ENCODE measurements around the gene VSTM2B.

VSTM2B gene

GRCh38 chr19:29588095-29588494 lies 62.3 kb downstream of the VSTM2B start:
- no peak overlapping the region for H3K4me3 ChIP-seq (replicated peaks; ENCODE audit: low read depth, low read length)
- TF ChIP-seq CTCF (IDR thresholded peaks at IDR 0.05; ENCODE audit: low read length, missing control alignments): no peak
- no peak for DNase-seq (ENCODE audit: low read depth)

- DNase-seq (ENCODE audit: low read depth): no peak
- H3K4me3 ChIP-seq (replicated peaks; ENCODE audit: low read depth, low read length): no peak overlapping the region
- TF ChIP-seq CTCF (IDR thresholded peaks at IDR 0.05; ENCODE audit: low read length, missing control alignments): no peak
These were observed 64.5 kb downstream of the VSTM2B start for GRCh38 chr19:29590278-29590677.

GRCh38 chr19:29591670-29592069 lies 65.9 kb downstream of the VSTM2B start:
- no peak overlapping the region for H3K4me3 ChIP-seq (replicated peaks; ENCODE audit: low read depth, low read length)
- no peak for DNase-seq (ENCODE audit: low read depth)
- no peak for TF ChIP-seq CTCF (IDR thresholded peaks at IDR 0.05; ENCODE audit: low read length, missing control alignments)

GRCh38 chr19:29593869-29594268 lies 68.1 kb downstream of the VSTM2B start:
- no peak for DNase-seq (ENCODE audit: low read depth)

GRCh38 chr19:29596080-29596727 lies 70.4 kb downstream of the VSTM2B start:
- no peak for TF ChIP-seq CTCF (IDR thresholded peaks at IDR 0.05; ENCODE audit: low read length, missing control alignments)
- no peak for DNase-seq (ENCODE audit: low read depth)
- no peak overlapping the region for H3K4me3 ChIP-seq (replicated peaks; ENCODE audit: low read depth, low read length)

More at GRCh38 chr19:29593869-29594268, 68.1 kb downstream of the VSTM2B start:
- no peak overlapping the region for H3K4me3 ChIP-seq (replicated peaks; ENCODE audit: low read depth, low read length)
- TF ChIP-seq CTCF (IDR thresholded peaks at IDR 0.05; ENCODE audit: low read length, missing control alignments): no peak

GRCh38 chr19:29596885-29597525 lies 71.2 kb downstream of the VSTM2B start:
- TF ChIP-seq CTCF (IDR thresholded peaks at IDR 0.05; ENCODE audit: low read length, missing control alignments): peak; percentile 32
- no peak overlapping the region for H3K4me3 ChIP-seq (replicated peaks; ENCODE audit: low read depth, low read length)
- DNase-seq (ENCODE audit: low read depth): peak; percentile 52

GRCh38 chr19:29598036-29598435 lies 72.2 kb downstream of the VSTM2B start:
- TF ChIP-seq CTCF (IDR thresholded peaks at IDR 0.05; ENCODE audit: low read length, missing control alignments): no peak
- H3K4me3 ChIP-seq (replicated peaks; ENCODE audit: low read depth, low read length): no peak overlapping the region

More at GRCh38 chr19:29598036-29598435, 72.2 kb downstream of the VSTM2B start:
- no peak for DNase-seq (ENCODE audit: low read depth)
